Vagina (tissue), 2 donors: ENCODE measurements around the gene CREM. TPM values are rescaled to one million over a fixed set of nuclear protein-coding genes. Genes with fewer than 3 reads are reported as not detected.
A peak's percentile ranks its signal among the peaks of the same experiment; 100 is the strongest.

Experiments
- DNase-seq, 2 donors: peaks; one replicate each; pipeline ENCODE4 v3.0.0-alpha.2; 2017; ENCODE audit errors: extremely low spot score in 2 of 2
- H3K27ac ChIP-seq: fragments of 200-600 bp; sonication (generic); one replicate; pipeline ENCODE4 v1.5.1; 2019
- H3K27me3 ChIP-seq: fragments of 200-600 bp; sonication (generic); one replicate; pipeline ENCODE4 v1.5.1; 2019
- H3K36me3 ChIP-seq, 2 donors: fragments of 200-600 bp; sonication (generic); one replicate each; pipeline ENCODE4 v1.5.1; 2017 to 2019
- H3K4me1 ChIP-seq: fragments of 200-600 bp; sonication (generic); one replicate; pipeline ENCODE4 v1.5.1; 2019
- H3K4me3 ChIP-seq, 2 donors: fragments of 200-600 bp; sonication (generic); 1 replicate in 1 of 2; 2 replicates in 1 of 2; pipeline ENCODE4 v1.5.1; 2016 to 2019
- H3K9me3 ChIP-seq: fragments of 200-600 bp; sonication (generic); one replicate; pipeline ENCODE4 v1.5.1; 2019
- CTCF ChIP-seq, 3 experiments: fragments of 450-650 bp in 2 of 3; fragments of 200-600 bp in 1 of 3; sonication (generic) in 1 of 3; IDR thresholded peaks; one replicate each; pipeline ENCODE4 v1.5.1; 2017 to 2019; ENCODE audit warnings: antibody characterized with exemption in 3 of 3, mild to moderate bottlenecking in 2 of 3, moderate library complexity in 2 of 3
- POLR2A ChIP-seq, 2 donors: fragments of 450-650 bp; IDR thresholded peaks; one replicate each; pipeline ENCODE4 v1.6.1; 2017; ENCODE audit warnings: antibody characterized with exemption in 2 of 2, mild to moderate bottlenecking in 2 of 2, moderate library complexity in 2 of 2
- POLR2AphosphoS5 ChIP-seq, 2 donors: sonication (generic); formaldehyde crosslinking; IDR thresholded peaks; one replicate each; pipeline ENCODE4 v1.9.0; 2017; ENCODE audit warnings: antibody characterized with exemption in 2 of 2, mild to moderate bottlenecking in 2 of 2, low read depth in 1 of 2; ENCODE audit not compliant: insufficient read depth in 1 of 2
- intact Hi-C: fragments of 100-400 bp; cut with DNase I; formaldehyde crosslinking; loops from one replicate; pipeline ENCODE4 v1.15.1; 2023
- total RNA-seq: library from RNA; depleted of rRNA; stranded (reverse); fragments of >200 nt; gene quantifications from one replicate; pipeline ENCODE4 v1.2.3, GENCODE V29; 2016

CREM gene
- total RNA-seq, 1 donor from 2014 or later, result 32.9 TPM

DNA sequence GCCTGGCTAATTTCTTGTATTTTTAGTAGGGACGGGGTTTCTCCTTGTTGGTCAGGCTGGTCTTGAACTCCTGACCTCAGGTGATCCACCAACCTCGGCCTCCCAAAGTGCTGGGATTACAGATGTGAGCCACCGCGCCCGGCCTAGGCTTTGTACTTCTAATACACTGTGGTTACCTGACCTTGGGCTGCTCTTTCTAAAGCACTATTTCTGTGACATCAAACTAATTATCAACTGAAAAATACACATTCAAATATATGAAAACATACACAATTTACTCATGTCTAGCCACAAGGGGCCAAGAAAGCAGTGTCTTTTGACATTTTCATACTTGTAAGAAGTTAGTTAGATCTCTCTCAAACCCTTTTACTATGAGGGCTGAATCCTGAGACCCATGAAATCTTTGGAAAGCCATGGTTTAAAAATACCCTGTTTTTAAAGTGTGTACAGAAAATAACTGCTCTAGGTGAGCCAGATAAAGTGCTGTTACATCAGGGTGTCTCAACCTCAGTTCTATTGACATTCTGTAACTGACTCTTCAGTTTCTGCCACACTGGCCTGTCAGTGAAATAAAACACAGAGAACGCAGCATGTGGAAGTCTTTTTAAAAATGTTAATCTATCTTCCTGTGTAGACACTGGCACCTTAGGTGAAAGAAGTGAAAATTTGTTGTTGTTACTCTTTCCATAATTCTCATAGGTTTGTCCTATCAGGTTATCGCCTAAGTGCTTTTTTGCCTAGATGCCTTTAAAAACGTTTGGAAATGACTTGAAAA lies 58.8 kb downstream of the CREM start:
- Histone ChIP-seq H3K27me3 (no peaks in the 10 kb centered on the region), H3K36me3 (no peaks in the 10 kb centered on the region), H3K4me1 (peaks cover 4% of the 10 kb centered on the region), H3K27ac (no peak overlapping the region), H3K4me3 (no peak overlapping the region), H3K9me3 (no peaks in the 10 kb centered on the region)
- no peak for DNase-seq
- intact Hi-C loops, result no loop called here
- no peak for TF ChIP-seq CTCF (IDR thresholded peaks at IDR 0.05)

DNA sequence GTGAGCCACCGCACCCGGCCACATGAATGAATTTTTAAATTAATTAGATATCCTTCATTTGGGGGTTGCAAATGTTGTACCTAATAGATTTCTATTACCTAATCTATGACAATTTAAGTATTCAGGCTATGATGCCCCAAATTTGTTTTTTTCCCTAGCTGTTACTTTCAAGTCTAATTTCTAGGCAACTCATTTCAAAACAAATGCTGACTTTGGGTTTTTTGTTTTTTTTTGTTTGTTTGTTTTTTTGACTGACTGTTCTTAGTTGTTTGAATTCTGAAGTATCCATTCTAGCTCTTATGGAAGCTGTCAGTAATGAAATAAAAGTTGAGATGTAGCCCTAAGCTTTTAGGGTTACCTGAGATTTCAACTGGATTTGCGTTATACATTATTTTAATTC lies 62.3 kb downstream of the CREM start:
- intact Hi-C loops, result no loop called here
- Histone ChIP-seq H3K4me1 (peaks cover 1% of the 10 kb centered on the region), H3K4me3 (no peak overlapping the region), H3K27me3 (no peaks in the 10 kb centered on the region), H3K9me3 (no peaks in the 10 kb centered on the region), H3K36me3 (no peaks in the 10 kb centered on the region), H3K27ac (no peak overlapping the region)
- TF ChIP-seq POLR2AphosphoS5 (IDR thresholded peaks at IDR 0.05; ENCODE audit: insufficient read depth in 1 of 2, low read depth in 1 of 2), result no peak
- no peak for TF ChIP-seq CTCF (IDR thresholded peaks at IDR 0.05)
- no peak for TF ChIP-seq POLR2A (IDR thresholded peaks at IDR 0.05)
- DNase-seq, result no peak

DNA sequence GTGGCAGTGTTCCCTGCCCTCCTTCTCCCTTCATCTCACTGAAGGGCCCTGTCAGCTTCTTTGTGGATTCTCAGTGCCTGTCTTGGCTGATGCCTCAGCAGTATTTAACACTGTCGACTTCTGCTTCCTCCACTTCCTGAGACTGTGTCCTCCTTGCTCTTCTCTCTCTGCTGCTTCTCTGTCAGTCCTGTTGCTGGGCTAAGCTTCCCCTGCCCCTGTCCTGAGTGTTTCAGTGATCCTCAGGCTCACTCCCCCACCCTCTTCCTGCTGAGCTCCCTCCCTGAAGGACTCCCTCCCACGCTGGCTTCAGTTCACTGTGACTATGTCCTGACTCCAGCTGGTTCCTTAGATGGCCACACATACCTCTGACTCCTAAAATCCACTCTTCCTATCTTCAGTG lies 64.9 kb downstream of the CREM start:
- Histone ChIP-seq H3K9me3 (no peaks in the 10 kb centered on the region), H3K4me1 (peaks cover 13% of the 10 kb centered on the region), H3K4me3 (no peak overlapping the region), H3K27ac (no peak overlapping the region), H3K36me3 (no peaks in the 10 kb centered on the region), H3K27me3 (no peaks in the 10 kb centered on the region)
- DNase-seq, result no peak
- no peak for TF ChIP-seq POLR2AphosphoS5 (IDR thresholded peaks at IDR 0.05; ENCODE audit: insufficient read depth in 1 of 2, low read depth in 1 of 2)
- TF ChIP-seq POLR2A (IDR thresholded peaks at IDR 0.05), result no peak
- no peak for TF ChIP-seq CTCF (IDR thresholded peaks at IDR 0.05)
- intact Hi-C loops, result no loop called here

- no peak for DNase-seq
- intact Hi-C loops, result no loop called here
- H3K4me1 ChIP-seq, result peaks cover 13% of the 10 kb centered on the region
- no peak overlapping the region for H3K4me3 ChIP-seq
- H3K27me3 ChIP-seq, result no peaks in the 10 kb centered on the region
- H3K27ac ChIP-seq, result no peak overlapping the region
- no peaks in the 10 kb centered on the region for H3K9me3 ChIP-seq
- no peak for TF ChIP-seq CTCF (IDR thresholded peaks at IDR 0.05)
- no peak for TF ChIP-seq POLR2AphosphoS5 (IDR thresholded peaks at IDR 0.05; ENCODE audit: insufficient read depth in 1 of 2, low read depth in 1 of 2)
- TF ChIP-seq POLR2A (IDR thresholded peaks at IDR 0.05), result no peak
- H3K36me3 ChIP-seq, result no peaks in the 10 kb centered on the region
These were observed 66.1 kb downstream of the CREM start for GRCh38 chr10:35192645-35193249.

DNA sequence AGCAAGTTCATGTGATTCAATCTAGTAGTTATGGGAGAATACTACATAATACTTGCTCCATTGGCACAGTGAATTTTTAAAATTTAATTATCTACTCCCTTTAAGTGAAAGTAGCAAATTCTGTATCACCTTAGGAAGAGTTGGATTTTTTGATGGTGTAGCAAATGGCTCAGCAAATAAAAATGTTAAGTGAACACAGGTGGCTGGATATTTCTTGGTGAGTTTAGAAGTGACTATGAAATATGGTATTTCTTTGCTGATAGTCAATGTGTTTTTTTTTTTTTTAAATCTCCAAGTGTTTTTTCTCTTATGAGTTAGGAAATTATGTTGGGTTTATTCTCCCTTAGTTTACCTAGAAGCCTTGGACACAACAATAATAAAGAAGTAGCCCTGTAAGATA lies 67.8 kb downstream of the CREM start:
- no peaks in the 10 kb centered on the region for H3K36me3 ChIP-seq
- H3K9me3 ChIP-seq, result no peaks in the 10 kb centered on the region
- TF ChIP-seq CTCF (IDR thresholded peaks at IDR 0.05), result no peak
- TF ChIP-seq POLR2A (IDR thresholded peaks at IDR 0.05), result no peak
- TF ChIP-seq POLR2AphosphoS5 (IDR thresholded peaks at IDR 0.05; ENCODE audit: insufficient read depth in 1 of 2, low read depth in 1 of 2), result no peak
- no peaks in the 10 kb centered on the region for H3K27me3 ChIP-seq
- DNase-seq, result no peak
- H3K27ac ChIP-seq, result peak overlapping the region; percentile 95
- intact Hi-C loops, result loop anchor here (2.0 kb wide), 1 partner anchor 66 kb away; no protein-coding TSS in a partner anchor
- H3K4me3 ChIP-seq, result no peak overlapping the region
- H3K4me1 ChIP-seq, result peaks cover 13% of the 10 kb centered on the region
